GM21737 (cell line): ENCODE measurements around the gene FES.
A peak's percentile ranks its signal among the peaks of the same experiment; 100 is the strongest.
"Not testable (repeated sequence)": the region's sequence is repeated elsewhere in the genome, so short reads cannot be mapped to it uniquely, and the experiment has no call there.

Experiments
- ATAC-seq: cut with Tn5 transposase; IDR thresholded peaks from one replicate; pipeline ENCODE4 v1.9.1; 2021; ENCODE audit warnings: mild to moderate bottlenecking, moderate library complexity; ENCODE audit not compliant: unreplicated experiment

Gene FES

GRCh38 chr15:90907838-90908507, 23.7 kb downstream of the FES start:
- ATAC-seq, result no peak

- ATAC-seq, result not testable (repeated sequence)
Observed at GRCh38 chr15:90909449-90909848, 25.1 kb downstream of the FES start.

- ATAC-seq, result no peak
Observed at GRCh38 chr15:90909976-90910375, 25.7 kb downstream of the FES start.

GRCh38 chr15:90910441-90911301, 26.4 kb downstream of the FES start:
- no peak for ATAC-seq

GRCh38 chr15:90911302-90911623, 27.0 kb downstream of the FES start:
- no peak for ATAC-seq

GRCh38 chr15:90911906-90912769, 27.8 kb downstream of the FES start:
- ATAC-seq, result no peak

GRCh38 chr15:90912770-90913075, 28.4 kb downstream of the FES start:
- no peak for ATAC-seq

- ATAC-seq, result no peak
Observed at GRCh38 chr15:90913398-90913944, 29.2 kb downstream of the FES start.

- no peak for ATAC-seq
Observed at GRCh38 chr15:90914305-90915080, 30.2 kb downstream of the FES start.

GRCh38 chr15:90915216-90915807, 31.0 kb downstream of the FES start:
- ATAC-seq, result no peak

GRCh38 chr15:90915808-90916440, 31.6 kb downstream of the FES start:
- ATAC-seq, result no peak

GRCh38 chr15:90916461-90916860, 32.2 kb downstream of the FES start:
- no peak for ATAC-seq

- ATAC-seq, result no peak
Observed at GRCh38 chr15:90917569-90917968, 33.3 kb downstream of the FES start.

- ATAC-seq, result no peak
Observed at GRCh38 chr15:90918034-90918788, 33.9 kb downstream of the FES start.

GRCh38 chr15:90918835-90919234, 34.5 kb downstream of the FES start:
- no peak for ATAC-seq

- no peak for ATAC-seq
Observed at GRCh38 chr15:90921887-90922286, 37.6 kb downstream of the FES start.

- ATAC-seq, result peak; percentile 51
Observed at GRCh38 chr15:90922712-90923322, 38.5 kb downstream of the FES start.

- ATAC-seq, result peak; percentile 59
Observed at GRCh38 chr15:90924375-90924774, 40.1 kb downstream of the FES start.

- ATAC-seq, result not testable (repeated sequence)
Observed at GRCh38 chr15:90926766-90927165, 42.5 kb downstream of the FES start.
